Inflammatory macrophage (primary cell): ENCODE measurements around the gene KIF1C.
"Not testable (repeated sequence)": the region's sequence is repeated elsewhere in the genome, so short reads cannot be mapped to it uniquely, and the experiment has no call there.

Experiments used
- DNase-seq, 2 donors: peaks; one replicate each; pipeline ENCODE4 v3.0.0-alpha.2; 2020 to 2022

The KIF1C gene

DNA sequence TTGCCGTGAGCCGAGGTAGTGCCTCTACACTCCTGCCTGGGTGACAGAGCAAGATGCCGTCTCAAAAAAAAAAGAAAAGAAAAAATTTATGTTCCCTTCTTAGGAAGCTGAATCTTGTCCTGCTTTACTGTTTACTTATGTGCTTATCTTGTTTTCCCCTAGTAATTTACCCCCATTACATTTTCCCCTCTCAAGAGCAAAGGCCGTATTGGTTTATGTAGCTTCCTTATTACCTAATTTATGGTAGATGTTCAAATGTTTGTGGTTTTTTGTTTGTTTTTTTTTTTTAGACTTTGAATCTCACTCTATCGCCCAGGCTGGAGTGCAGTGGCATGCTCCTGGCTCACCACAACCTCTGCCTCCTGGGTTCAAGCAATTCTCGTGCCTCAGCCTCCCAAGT is 47.7 kb downstream of the KIF1C start:
- DNase-seq = no peak

DNA sequence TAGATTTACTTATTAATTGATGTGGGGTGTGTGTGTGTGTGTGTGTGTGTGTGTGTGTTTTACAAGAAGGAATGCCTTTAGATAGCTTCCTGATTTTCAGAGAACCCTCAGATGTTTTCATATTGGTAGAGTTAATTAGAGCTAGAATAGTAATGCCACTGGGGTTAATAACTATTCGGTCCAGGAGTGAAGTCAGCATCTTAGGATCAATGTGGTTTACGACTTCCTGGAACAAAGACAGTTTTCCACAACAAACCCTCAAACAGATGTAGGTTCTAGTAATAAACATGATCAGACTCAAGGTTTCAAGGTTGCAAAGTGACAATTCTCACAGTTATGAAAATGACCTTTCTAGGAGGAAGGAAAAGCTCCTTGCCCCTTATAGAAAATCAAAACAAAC is 49.7 kb downstream of the KIF1C start:
- DNase-seq = no peak

DNA sequence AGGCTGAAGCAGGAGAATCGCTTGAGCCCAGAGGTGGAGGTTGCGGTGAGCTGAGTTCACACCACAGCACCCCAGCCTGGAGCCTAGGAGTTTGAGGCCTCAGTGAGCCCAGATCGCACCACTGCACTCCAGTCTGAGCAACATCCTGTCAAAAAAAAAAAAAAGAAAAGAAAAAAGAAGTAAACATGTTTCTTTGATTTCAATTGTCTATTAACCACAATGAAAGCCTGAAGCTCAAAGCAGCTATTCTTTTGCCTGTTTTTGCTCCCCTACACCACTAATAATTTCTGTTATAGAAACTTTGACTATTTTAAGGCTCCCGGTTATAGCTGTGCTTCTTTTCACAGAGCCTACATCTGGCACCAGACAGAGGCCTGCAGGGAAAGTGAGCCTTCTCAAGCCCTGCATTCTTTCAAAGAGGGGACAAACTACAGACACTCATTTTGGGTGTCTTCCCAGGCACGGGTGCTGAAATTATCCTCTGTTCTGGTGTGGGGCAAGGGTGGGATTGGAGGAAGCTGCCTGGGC is 51.6 kb downstream of the KIF1C start:
- no peak for DNase-seq

DNA sequence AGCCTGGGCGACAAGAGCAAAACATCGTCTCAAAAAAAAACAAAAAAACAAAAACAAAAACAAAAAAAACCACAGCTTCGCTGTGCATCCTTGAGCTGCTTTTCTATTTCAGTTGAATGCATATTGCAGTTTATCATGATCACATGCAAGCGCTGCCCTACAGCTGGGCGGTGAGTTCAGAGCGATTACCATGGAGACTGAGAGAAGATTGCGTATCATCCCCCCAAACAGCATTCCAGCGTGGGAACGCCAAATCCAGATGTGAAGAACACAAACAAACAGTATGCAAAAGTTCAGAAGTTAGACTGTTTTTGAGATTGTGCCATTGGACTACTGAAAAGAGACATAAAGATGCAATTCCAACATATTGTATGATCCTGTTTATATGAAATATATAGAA is 52.5 kb downstream of the KIF1C start:
- no peak for DNase-seq

DNA sequence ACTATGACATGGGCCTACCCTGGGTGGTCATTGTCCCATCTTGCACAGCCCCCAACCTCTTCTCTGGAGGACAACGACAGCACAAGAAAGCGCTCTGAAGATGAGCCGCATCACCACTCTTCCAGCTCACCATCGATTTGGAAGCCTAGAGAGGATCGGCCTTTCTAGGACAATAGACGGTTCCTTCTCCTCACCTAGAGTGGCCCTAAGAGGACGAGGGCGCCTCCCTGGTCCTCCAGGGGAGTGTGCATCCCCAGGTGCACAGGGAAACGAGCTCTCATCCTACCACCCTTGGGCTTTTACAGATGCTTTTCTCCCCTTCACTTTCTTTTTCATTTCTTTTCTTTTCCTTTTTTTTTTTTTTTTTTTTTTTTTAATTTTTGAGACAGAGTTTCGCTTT is 57.8 kb downstream of the KIF1C start:
- DNase-seq = no peak

DNA sequence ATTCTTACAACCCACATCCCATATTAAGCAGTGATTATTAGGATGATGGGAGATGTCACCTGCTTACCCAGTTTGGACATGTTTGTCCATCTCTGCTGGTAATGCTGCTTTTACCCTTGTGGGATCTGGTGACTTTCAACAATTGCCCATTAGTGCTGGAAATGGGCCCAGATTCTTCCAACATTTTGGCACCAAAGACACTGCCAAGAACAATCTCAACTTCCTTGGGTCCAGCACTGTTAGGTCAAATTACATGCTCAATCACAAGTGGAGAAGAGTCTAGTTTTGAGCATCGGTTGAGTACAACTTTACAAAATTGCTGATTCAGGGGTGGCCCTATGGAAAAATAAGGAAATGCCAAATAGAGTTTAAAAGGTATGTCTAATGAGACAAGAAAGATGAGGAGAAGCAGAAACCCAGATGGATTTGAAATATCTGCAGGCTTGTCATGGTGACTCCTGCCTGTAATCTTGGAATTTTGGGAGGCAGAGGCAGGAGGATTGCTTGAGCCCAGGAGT is 67.5 kb downstream of the KIF1C start:
- no peak for DNase-seq

DNA sequence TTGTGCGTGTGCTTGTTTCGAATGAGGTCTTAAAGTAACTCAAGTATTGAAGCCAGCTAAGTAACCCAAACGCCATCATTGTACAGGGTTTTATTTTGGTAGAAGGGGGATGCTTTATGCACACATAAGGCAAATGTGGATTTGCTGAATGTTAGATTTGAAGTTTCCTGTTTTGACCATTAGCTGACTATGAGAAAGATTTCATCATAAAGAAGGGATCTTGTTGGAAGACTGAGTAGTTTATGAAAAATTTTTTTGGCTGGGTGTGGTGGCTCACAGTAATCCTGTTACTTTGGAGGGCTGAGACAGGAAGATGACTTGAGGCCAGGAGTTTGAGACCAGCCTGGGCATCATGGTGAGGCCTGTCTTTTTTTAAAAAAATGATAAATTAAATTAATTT is 70.5 kb downstream of the KIF1C start:
- no peak for DNase-seq

DNA sequence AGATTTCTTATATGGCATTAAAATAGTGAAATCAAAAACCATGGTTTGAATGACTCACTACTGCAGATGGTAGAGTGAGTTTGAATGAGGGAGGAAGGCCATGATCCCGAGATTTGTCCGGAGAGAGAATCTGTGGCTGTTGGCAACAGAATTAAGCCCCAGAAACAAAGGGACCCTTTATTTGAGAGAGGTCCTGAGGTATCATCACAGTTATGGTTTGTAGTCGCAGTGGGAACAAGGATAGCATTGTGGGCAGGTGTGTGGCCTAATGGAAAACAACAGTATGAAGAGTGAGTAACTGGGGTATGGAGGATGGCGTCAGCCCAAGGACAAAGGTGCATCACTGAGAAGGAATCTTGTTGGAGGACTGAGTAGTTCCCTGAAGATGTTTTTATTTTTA is 72.0 kb downstream of the KIF1C start:
- no peak for DNase-seq

DNA sequence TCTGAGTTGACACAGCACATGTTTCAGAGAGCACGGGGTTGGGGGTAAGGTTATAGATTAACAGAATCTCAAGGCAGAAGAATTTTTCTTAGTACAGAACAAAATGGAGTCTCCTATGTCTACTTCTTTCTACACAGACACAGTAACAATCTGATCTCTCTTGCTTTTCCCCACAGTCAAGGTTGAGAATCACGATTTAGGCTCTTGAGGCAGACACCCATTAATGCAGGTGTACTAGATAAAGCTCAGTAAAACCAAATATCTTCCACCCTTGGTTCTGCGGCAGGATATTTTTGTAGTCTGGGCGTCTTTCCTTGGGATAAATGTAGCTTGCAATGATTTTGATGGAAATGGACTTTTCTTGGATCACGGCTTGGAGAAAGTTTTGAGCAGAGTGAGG is 77.7 kb downstream of the KIF1C start:
- not testable (repeated sequence) for DNase-seq

DNA sequence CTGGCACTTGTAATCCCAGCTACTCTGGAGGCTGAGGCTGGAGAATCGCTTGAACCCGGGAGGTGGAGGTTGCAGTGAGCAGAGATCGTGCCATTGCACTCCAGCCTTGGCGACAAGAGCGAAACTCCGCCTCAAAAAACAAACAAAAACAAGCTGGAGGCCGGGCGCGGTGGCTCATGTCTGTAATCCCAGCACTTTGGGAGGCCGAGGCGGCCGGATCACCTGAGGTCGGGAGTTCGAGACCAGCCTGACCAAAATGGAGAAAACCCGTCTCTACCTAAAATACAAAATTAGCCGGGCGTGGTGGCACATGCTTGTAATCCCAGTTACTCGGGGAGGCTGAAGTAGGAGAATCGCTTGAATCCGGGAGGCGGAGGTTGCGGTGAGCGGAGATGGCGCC is 79.5 kb downstream of the KIF1C start:
- not testable (repeated sequence) for DNase-seq

DNA sequence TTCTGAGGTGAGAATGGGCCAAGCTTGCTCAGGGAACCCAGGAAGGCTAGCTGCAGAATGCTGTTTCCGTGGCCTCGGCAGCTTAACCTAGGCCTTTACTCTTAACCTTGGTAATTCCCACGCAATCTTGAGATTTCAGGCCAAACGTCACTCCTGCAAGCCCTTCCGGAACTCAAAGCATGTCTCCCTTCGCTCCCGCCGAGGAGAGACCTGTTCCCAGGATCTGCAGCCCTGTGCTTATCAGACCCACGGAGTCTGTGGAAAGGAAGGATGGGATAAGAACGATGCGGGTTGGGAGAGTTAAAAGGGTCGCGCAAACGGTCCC is 80.0 kb downstream of the KIF1C start:
- no peak for DNase-seq
